HEK293T (cell line): Measurements from ENCODE around the gene PDIA5.

ENCODE experiments used
- CTCF ChIA-PET: fragments of 350-600 bp; formaldehyde crosslinking; extraction: SDS; loops from one replicate; lab custom pipeline; 2021; ENCODE audit warnings: antibody characterized with exemption, inconsistent platforms; lab: Yijun Ruan, JAX
- POLR2A ChIA-PET: fragments of 350-600 bp; formaldehyde crosslinking; extraction: SDS; loops from one replicate; lab custom pipeline; 2020; ENCODE audit warnings: antibody characterized with exemption, inconsistent platforms; lab: Yijun Ruan, JAX
- DNase-seq: peaks from one replicate; pipeline ENCODE4 v3.0.0; 2012; ENCODE audit warnings: mixed read lengths; ENCODE audit errors: extremely low spot score
- ARNT ChIP-seq: fragments of 450-650 bp; IDR thresholded peaks from 2 replicates; pipeline ENCODE4 v1.6.1; 2017; ENCODE audit warnings: mild to moderate bottlenecking
- BHLHE40 ChIP-seq: fragments of 450-650 bp; IDR thresholded peaks from 2 replicates; pipeline ENCODE4 v1.6.1; 2016; ENCODE audit warnings: mild to moderate bottlenecking, moderate library complexity, borderline replicate concordance
- CTBP1 ChIP-seq: fragments of 450-650 bp; IDR thresholded peaks from 2 replicates; pipeline ENCODE4 v1.6.1; 2016; ENCODE audit warnings: borderline replicate concordance
- ELF4 ChIP-seq: fragments of 450-650 bp; IDR thresholded peaks from 2 replicates; pipeline ENCODE4 v1.6.1; 2017; ENCODE audit warnings: antibody characterized with exemption
- FOXA1 ChIP-seq: fragments of 450-650 bp; IDR thresholded peaks from 2 replicates; pipeline ENCODE4 v1.6.1; 2016; ENCODE audit warnings: mild to moderate bottlenecking
- FOXK2 ChIP-seq: fragments of 450-650 bp; IDR thresholded peaks from 2 replicates; pipeline ENCODE4 v1.6.1; 2016; ENCODE audit warnings: mild to moderate bottlenecking
- FOXM1 ChIP-seq: fragments of 450-650 bp; IDR thresholded peaks from 2 replicates; pipeline ENCODE4 v1.6.1; 2017; ENCODE audit warnings: mild to moderate bottlenecking, borderline replicate concordance
- HDGF ChIP-seq: fragments of 450-650 bp; IDR thresholded peaks from 2 replicates; pipeline ENCODE4 v1.6.1; 2017; ENCODE audit warnings: antibody characterized with exemption, borderline replicate concordance
- L3MBTL2 ChIP-seq: fragments of 450-650 bp; conservative IDR thresholded peaks from 2 replicates; pipeline ENCODE4 v1.6.1; 2016; ENCODE audit warnings: mild to moderate bottlenecking
- LEF1 ChIP-seq: fragments of 450-650 bp; IDR thresholded peaks from 2 replicates; pipeline ENCODE4 v1.6.1; 2017; ENCODE audit warnings: mild to moderate bottlenecking, borderline replicate concordance
- NFRKB ChIP-seq: fragments of 450-650 bp; IDR thresholded peaks from 2 replicates; pipeline ENCODE4 v1.6.1; 2016; ENCODE audit warnings: mild to moderate bottlenecking, moderate library complexity
- SP1 ChIP-seq: fragments of 450-650 bp; IDR thresholded peaks from 2 replicates; pipeline ENCODE4 v1.6.1; 2017
- SUZ12 ChIP-seq: fragments of 450-650 bp; IDR thresholded peaks from 2 replicates; pipeline ENCODE4 v1.6.1; 2016; ENCODE audit warnings: mild to moderate bottlenecking
- TARDBP ChIP-seq: fragments of 450-650 bp; IDR thresholded peaks from 2 replicates; pipeline ENCODE4 v1.6.1; 2016
- ZNF384 ChIP-seq: fragments of 450-650 bp; IDR thresholded peaks from 2 replicates; pipeline ENCODE4 v1.6.1; 2016
- TF ChIP-seq, protein P1 (sequence below): fragments of 450-650 bp; IDR thresholded peaks from 2 replicates; pipeline ENCODE4 v1.6.1; 2016

PDIA5 gene

GRCh38 chr3:123027292-123028232 is 39.3 kb upstream of the PDIA5 start, which contains the start of gene SEMA5B:
Gene SEMA5B, minus strand, starts transcription at chr3:123027763. Its CDS starts 66,500 bp downstream, at chr3:122961263.
- POLR2A ChIA-PET = interaction anchor here (0.6 to 2.5 kb wide), 7 partner anchors 8 to 174 kb away, joined by 3 to 6 read pairs (median 3); partner anchors contain the start of gene SEC22A
- TF ChIP-seq TARDBP (no peak), HDGF (no peak), SUZ12 (no peak), L3MBTL2 (peak; percentile 80), BHLHE40 (no peak), LEF1 (no peak), NFRKB (no peak), ELF4 (no peak)
- DNase-seq = peak; percentile 64
- CTCF ChIA-PET = interaction anchor here (0.6 to 5.5 kb wide), 16 partner anchors 8 to 644 kb away, joined by 3 to 29 read pairs (median 3); partner anchors contain the start of gene FAM162A

- peak; percentile 81 for DNase-seq
- no peak for TF ChIP-seq LEF1
- TF ChIP-seq L3MBTL2 = peak; percentile 41
- ChIA-PET CTCF (interaction anchor here (0.6 to 5.5 kb wide), 13 partner anchors 9 to 1337 kb away, joined by 3 to 29 read pairs (median 4); partner anchors contain the start of gene FAM162A), POLR2A (interaction anchor here (0.7 to 2.5 kb wide), 5 partner anchors 14 to 173 kb away, joined by 3 to 6 read pairs (median 4); partner anchors contain the start of gene SEC22A)
Observed at GRCh38 chr3:123028233-123028828, 38.5 kb upstream of the PDIA5 start.

DNA sequence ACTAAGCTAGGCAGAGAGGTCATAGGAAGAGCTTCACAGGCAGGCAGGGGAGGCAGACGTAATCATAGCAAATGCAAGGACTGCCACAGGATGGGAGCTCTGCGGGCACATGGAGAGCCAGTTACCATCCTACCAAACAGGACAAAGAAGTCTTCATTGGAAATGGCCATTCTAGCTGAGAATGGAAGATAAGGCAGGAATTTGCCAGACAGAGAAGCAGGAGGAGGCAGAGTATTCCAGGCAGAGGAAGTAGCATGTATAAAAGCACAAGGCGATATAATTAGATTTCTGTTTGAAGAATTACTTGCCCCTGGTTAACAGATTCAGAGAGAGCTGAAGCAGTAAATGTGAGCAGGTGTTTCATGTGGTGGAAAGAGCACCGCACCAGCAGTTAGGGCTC is 35.8 kb upstream of the PDIA5 start:
- ChIA-PET CTCF (interaction anchor here (0.7 to 5.5 kb wide), 2 partner anchors 89 to 605 kb away, joined by 3 to 29 read pairs; no protein-coding TSS in a partner anchor), POLR2A (no interaction called here)
- no peak for DNase-seq
- TF ChIP-seq L3MBTL2 (no peak), CTBP1 (no peak), SUZ12 (no peak), FOXM1 (no peak)

DNA sequence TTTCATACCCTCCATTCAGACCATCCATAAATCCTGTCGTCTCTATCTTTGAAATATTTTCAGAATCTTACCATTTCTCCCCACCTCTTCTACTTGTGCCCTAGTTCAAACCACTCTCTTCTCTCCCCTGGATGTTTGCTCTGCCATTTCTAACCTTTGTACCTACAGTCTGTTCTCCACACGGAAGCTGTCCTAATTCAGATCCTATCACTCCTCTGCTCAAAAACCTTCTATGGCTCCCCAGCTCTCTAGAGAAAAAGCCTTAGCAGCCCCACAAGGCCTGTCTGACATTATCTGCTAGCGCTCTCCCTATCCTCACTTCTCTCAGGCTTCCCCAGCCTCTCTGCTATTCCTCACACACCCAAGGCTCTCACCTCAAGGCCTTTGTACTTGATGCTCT is 34.8 kb upstream of the PDIA5 start:
- ChIA-PET CTCF (interaction anchor here (5.5 kb wide), 1 partner anchor 90 kb away, joined by 29 read pairs; no protein-coding TSS in a partner anchor), POLR2A (no interaction called here)
- no peak for DNase-seq
- TF ChIP-seq SUZ12 (no peak), BHLHE40 (no peak), HDGF (no peak), SP1 (no peak), ZNF384 (no peak), FOXM1 (no peak), L3MBTL2 (no peak), ELF4 (no peak), FOXK2 (no peak), FOXA1 (no peak), LEF1 (no peak), ARNT (no peak), TARDBP (no peak), NFRKB (no peak), CTBP1 (no peak)
- TF ChIP-seq, protein P1, sequence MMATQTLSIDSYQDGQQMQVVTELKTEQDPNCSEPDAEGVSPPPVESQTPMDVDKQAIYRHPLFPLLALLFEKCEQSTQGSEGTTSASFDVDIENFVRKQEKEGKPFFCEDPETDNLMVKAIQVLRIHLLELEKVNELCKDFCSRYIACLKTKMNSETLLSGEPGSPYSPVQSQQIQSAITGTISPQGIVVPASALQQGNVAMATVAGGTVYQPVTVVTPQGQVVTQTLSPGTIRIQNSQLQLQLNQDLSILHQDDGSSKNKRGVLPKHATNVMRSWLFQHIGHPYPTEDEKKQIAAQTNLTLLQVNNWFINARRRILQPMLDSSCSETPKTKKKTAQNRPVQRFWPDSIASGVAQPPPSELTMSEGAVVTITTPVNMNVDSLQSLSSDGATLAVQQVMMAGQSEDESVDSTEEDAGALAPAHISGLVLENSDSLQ = no peak

DNA sequence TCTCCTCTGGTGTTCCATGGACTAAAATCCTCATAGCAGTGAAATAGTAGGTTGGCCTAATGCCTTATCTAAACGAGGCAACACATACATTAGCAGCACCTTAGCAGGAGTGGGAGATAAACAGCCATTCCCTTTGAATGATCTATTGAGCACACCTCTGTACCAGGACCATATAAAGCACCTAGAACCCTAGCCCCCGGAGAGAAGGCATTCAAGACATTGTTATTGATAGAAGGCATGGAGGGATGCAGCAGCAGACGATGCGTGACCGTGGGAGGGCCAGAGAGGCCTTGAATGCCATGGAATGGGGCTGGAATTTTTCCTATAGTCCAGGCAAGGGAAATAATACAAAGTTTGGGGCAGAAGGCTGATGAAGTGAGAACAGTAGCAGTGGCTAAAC is 32.7 kb upstream of the PDIA5 start:
- POLR2A ChIA-PET = no interaction called here
- CTCF ChIA-PET = no interaction called here
- TF ChIP-seq L3MBTL2 (no peak), ZNF384 (no peak), ELF4 (no peak), CTBP1 (no peak), FOXA1 (no peak), LEF1 (no peak), SP1 (no peak), NFRKB (no peak), ARNT (no peak), BHLHE40 (no peak), SUZ12 (no peak), TARDBP (no peak), FOXK2 (no peak), FOXM1 (no peak), HDGF (no peak)
- TF ChIP-seq, protein P1 = no peak
- DNase-seq = no peak

- no peak for DNase-seq
- ChIA-PET POLR2A (no interaction called here), CTCF (interaction anchor here (0.6 kb wide), 1 partner anchor 191 kb away, joined by 3 read pairs; no protein-coding TSS in a partner anchor)
- TF ChIP-seq CTBP1 (no peak), LEF1 (no peak), TARDBP (no peak)
- TF ChIP-seq, protein P1 = no peak
Observed at GRCh38 chr3:123034996-123035395, 31.8 kb upstream of the PDIA5 start.
